Testis (tissue), 3 donors: ENCODE data around the gene DNAI4. TPM values are rescaled to one million over a fixed set of nuclear protein-coding genes. Genes with fewer than 3 reads are reported as not detected.

Experiments used
- DNase-seq: peaks from one replicate; pipeline ENCODE4 v3.0.0-alpha.2; 2019
- H3K27ac ChIP-seq, 2 donors: fragments of 200-600 bp; sonication (generic); one replicate each; pipeline ENCODE4 v1.5.1; 2019
- H3K27me3 ChIP-seq: fragments of 200-600 bp; sonication (generic); one replicate; pipeline ENCODE4 v1.5.1; 2019
- H3K36me3 ChIP-seq: fragments of 200-600 bp; sonication (generic); one replicate; pipeline ENCODE4 v1.5.1; 2017; ENCODE audit warnings: low read depth; ENCODE audit errors: missing control alignments
- H3K4me1 ChIP-seq: fragments of 200-600 bp; sonication (generic); one replicate; pipeline ENCODE4 v1.5.1; 2019
- H3K4me3 ChIP-seq, 2 donors: fragments of 200-600 bp; sonication (generic); one replicate each; pipeline ENCODE4 v1.5.1; 2017 to 2019
- H3K9me3 ChIP-seq: fragments of 200-600 bp; sonication (generic); one replicate; pipeline ENCODE4 v1.5.1; 2017
- POLR2A ChIP-seq: fragments of 450-650 bp; IDR thresholded peaks from one replicate; pipeline ENCODE4 v1.6.1; 2017; ENCODE audit warnings: antibody characterized with exemption, mild to moderate bottlenecking, moderate library complexity
- WGBS, 2 donors: methylation state at CpG; one replicate each; pipeline ENCODE4 v1.1.5; 2018; 5-methylcytosine and 5-hydroxymethylcytosine counted together
- intact Hi-C: fragments of 100-400 bp; cut with DNase I; formaldehyde crosslinking; loops from one replicate; pipeline ENCODE4 v1.15.1; 2023; ENCODE audit warnings: low total_unique reads
- polyA plus RNA-seq: library from polyadenylated mRNA; stranded (reverse); fragments of 350-450 nt; fragmentation: Illumina TruSeq; extraction: RNeasy Lipid Tissue Mini Kit (QIAGEN cat#74804); gene quantifications from one replicate; pipeline ENCODE4 v1.2.3, GENCODE V29; 2014; ENCODE audit warnings: low read depth, low replicate concordance; ENCODE audit not compliant: insufficient read depth
- total RNA-seq, 2 donors: library from RNA; depleted of rRNA; stranded (reverse); fragments of >200 nt; gene quantifications; one replicate each; pipeline ENCODE4 v1.2.3, GENCODE V29; 2016
- TF ChIP-seq, protein P1 (sequence below), 3 experiments: fragments of 450-650 bp in 2 of 3; fragments of 200-600 bp in 1 of 3; sonication (generic) in 1 of 3; IDR thresholded peaks; one replicate each; pipeline ENCODE4 v1.5.1; 2016 to 2019; ENCODE audit warnings: antibody characterized with exemption in 3 of 3, mild to moderate bottlenecking in 2 of 3, moderate library complexity in 1 of 3

Gene DNAI4
- total and polyA plus RNA-seq, 3 donors from 2014 or later: 21.7 to 56.7 (median 40.8) TPM

DNA sequence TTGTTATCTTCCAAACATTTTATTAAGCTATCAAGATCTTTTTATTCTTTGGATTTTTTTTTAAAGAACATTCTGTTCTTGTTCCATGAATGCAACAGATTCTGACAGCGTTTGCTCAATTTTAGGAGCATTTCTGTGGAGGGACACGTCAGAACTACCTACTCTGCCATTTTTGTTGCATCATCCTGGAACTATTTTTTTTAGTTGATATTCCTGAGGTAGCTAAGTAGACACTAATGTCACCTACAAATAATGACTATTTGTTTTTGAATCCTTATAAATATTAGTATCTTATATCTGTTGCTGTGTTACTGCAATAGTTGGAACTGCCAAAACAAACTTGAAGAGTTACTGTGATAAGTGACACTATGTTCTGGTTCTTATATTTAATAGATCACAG lies 57.2 kb downstream of the DNAI4 start:
- Histone ChIP-seq H3K4me3 (no peak overlapping the region), H3K27ac (peak overlapping the region in 1 of 2 donors; percentile 28), H3K27me3 (no peaks in the 10 kb centered on the region), H3K4me1 (no peaks in the 10 kb centered on the region), H3K9me3 (no peaks in the 10 kb centered on the region), H3K36me3 (no peaks in the 10 kb centered on the region)
- WGBS, 2 donors: 21 to 33% methylated on average over 2 of the region's 2 CpGs
- no peak for DNase-seq
- intact Hi-C loops: no loop called here
- TF ChIP-seq POLR2A: no peak
- TF ChIP-seq, protein P1, sequence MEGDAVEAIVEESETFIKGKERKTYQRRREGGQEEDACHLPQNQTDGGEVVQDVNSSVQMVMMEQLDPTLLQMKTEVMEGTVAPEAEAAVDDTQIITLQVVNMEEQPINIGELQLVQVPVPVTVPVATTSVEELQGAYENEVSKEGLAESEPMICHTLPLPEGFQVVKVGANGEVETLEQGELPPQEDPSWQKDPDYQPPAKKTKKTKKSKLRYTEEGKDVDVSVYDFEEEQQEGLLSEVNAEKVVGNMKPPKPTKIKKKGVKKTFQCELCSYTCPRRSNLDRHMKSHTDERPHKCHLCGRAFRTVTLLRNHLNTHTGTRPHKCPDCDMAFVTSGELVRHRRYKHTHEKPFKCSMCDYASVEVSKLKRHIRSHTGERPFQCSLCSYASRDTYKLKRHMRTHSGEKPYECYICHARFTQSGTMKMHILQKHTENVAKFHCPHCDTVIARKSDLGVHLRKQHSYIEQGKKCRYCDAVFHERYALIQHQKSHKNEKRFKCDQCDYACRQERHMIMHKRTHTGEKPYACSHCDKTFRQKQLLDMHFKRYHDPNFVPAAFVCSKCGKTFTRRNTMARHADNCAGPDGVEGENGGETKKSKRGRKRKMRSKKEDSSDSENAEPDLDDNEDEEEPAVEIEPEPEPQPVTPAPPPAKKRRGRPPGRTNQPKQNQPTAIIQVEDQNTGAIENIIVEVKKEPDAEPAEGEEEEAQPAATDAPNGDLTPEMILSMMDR (IDR thresholded peaks at IDR 0.05): no peak

DNA sequence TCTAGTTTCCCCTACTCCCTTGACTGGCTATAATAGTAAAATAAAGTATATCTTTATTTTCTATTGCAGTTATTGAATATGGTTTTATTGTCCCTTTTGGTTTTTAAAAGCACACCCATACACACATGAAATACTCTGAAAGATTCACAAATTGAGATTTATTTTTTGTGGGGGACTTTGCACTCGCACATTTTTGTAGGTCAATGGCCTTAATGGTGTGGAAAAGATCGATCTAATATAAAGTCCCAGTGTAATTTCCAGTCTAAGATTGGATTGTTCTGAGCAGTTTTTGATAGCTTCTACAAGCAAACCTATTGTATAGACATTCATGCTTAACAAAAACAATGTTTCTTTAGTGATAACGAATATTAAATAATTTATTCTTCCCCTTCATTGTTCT lies 64.1 kb downstream of the DNAI4 start:
- TF ChIP-seq, protein P1 (IDR thresholded peaks at IDR 0.05): no peak
- TF ChIP-seq POLR2A: no peak
- Histone ChIP-seq H3K4me1 (no peaks in the 10 kb centered on the region), H3K27ac (no peak overlapping the region), H3K4me3 (no peak overlapping the region), H3K9me3 (no peaks in the 10 kb centered on the region), H3K27me3 (no peaks in the 10 kb centered on the region), H3K36me3 (no peaks in the 10 kb centered on the region)
- intact Hi-C loops: no loop called here
- 65 to 79% methylated on average over 3 of the region's 3 CpGs for WGBS, 2 donors
- DNase-seq: no peak

- H3K4me1 ChIP-seq: no peaks in the 10 kb centered on the region
- H3K4me3 ChIP-seq: no peak overlapping the region
- intact Hi-C loops: no loop called here
- H3K27me3 ChIP-seq: no peaks in the 10 kb centered on the region
- no peak for DNase-seq
- WGBS, 2 donors: 64 to 84% methylated on average over 1 of the region's 1 CpG
- H3K36me3 ChIP-seq: no peaks in the 10 kb centered on the region
- H3K9me3 ChIP-seq: no peaks in the 10 kb centered on the region
- H3K27ac ChIP-seq: no peak overlapping the region
- no peak for TF ChIP-seq POLR2A
- TF ChIP-seq, protein P1 (IDR thresholded peaks at IDR 0.05): no peak
Measured at GRCh38 chr1:66853379-66853778, 71.3 kb downstream of the DNAI4 start.

GRCh38 chr1:66852870-66853269 lies 71.8 kb downstream of the DNAI4 start:
- TF ChIP-seq POLR2A: no peak
- TF ChIP-seq, protein P1 (IDR thresholded peaks at IDR 0.05): no peak
- WGBS, 2 donors: 86 to 88% methylated on average over 2 of the region's 2 CpGs
- H3K27ac ChIP-seq: no peak overlapping the region
- no peaks in the 10 kb centered on the region for H3K9me3 ChIP-seq
- H3K27me3 ChIP-seq: no peaks in the 10 kb centered on the region
- H3K4me3 ChIP-seq: no peak overlapping the region
- H3K36me3 ChIP-seq: no peaks in the 10 kb centered on the region
- intact Hi-C loops: no loop called here
- DNase-seq: no peak
- H3K4me1 ChIP-seq: no peaks in the 10 kb centered on the region

- Histone ChIP-seq H3K4me1 (no peaks in the 10 kb centered on the region), H3K4me3 (no peak overlapping the region), H3K27me3 (no peaks in the 10 kb centered on the region), H3K9me3 (no peaks in the 10 kb centered on the region), H3K27ac (no peak overlapping the region), H3K36me3 (no peaks in the 10 kb centered on the region)
- WGBS, 2 donors: 92 to 100% methylated on average over 1 of the region's 1 CpG
- TF ChIP-seq POLR2A: no peak
- TF ChIP-seq, protein P1 (IDR thresholded peaks at IDR 0.05): no peak
- DNase-seq: no peak
- intact Hi-C loops: no loop called here
Measured at GRCh38 chr1:66850989-66851388, 73.7 kb downstream of the DNAI4 start.
